SK-N-SH (cell line): ENCODE data around the gene SMAD3. TPM values are rescaled to one million over a fixed set of nuclear protein-coding genes. Genes with fewer than 3 reads are reported as not detected.

ENCODE experiments used
- CTCF ChIA-PET: fragments of 300-600, 350-600 bp; formaldehyde crosslinking; extraction: SDS; loops from one replicate; lab custom pipeline; 2021; lab: Yijun Ruan, JAX
- POLR2A ChIA-PET: fragments of 350-600 bp; sonication (Branson Sonifier 250); formaldehyde crosslinking; extraction: SDS; loops from one replicate; lab custom pipeline; 2020; ENCODE audit warnings: antibody characterized with exemption, inconsistent platforms; lab: Yijun Ruan, JAX
- DNase-seq: peaks from one replicate; pipeline ENCODE4 v3.0.0; 2012
- H2AFZ ChIP-seq: fragments of 200-600 bp; sonication (generic); 2 replicates; pipeline ENCODE4 v1.8.1; 2016; ENCODE audit warnings: antibody characterized with exemption, mild to moderate bottlenecking, low read depth
- H3F3A ChIP-seq: fragments of 200-600 bp; sonication (generic); replicated peaks from 2 replicates; pipeline ENCODE3; 2016; ENCODE audit warnings: antibody characterized with exemption, mild to moderate bottlenecking; ENCODE audit not compliant: insufficient read depth
- H3K27ac ChIP-seq, 2 experiments: fragments of 200-500 bp in 1 of 2; fragments of 200-600 bp in 1 of 2; sonication (Bioruptor generic) in 1 of 2; sonication (generic), shearing (Covaris generic) in 1 of 2; 2 replicates each; pipeline versions ENCODE4 v1.5.1 to v1.6.1; 2014 to 2016; ENCODE audit warnings: low read depth in 2 of 2, inconsistent platforms in 1 of 2, low read length in 1 of 2, mild to moderate bottlenecking in 1 of 2, mixed read lengths in 1 of 2
- H3K27me3 ChIP-seq: fragments of 200-600 bp; sonication (generic), shearing (Covaris generic); 2 replicates; pipeline ENCODE4 v1.6.1; 2016; ENCODE audit warnings: mixed run types; ENCODE audit not compliant: insufficient read depth
- H3K36me3 ChIP-seq, 2 experiments: fragments of 200-500 bp in 1 of 2; fragments of 200-600 bp in 1 of 2; sonication (Bioruptor generic) in 1 of 2; sonication (generic) in 1 of 2; replicated peaks in 1 of 2; 2 replicates each; pipeline versions ENCODE3 to v1.5.1; 2014 to 2016; ENCODE audit warnings: low read length in 1 of 2, mild to moderate bottlenecking in 1 of 2; ENCODE audit not compliant: insufficient read depth in 2 of 2, control insufficient read depth in 1 of 2
- H3K4me1 ChIP-seq, 2 experiments: fragments of 200-500 bp in 1 of 2; fragments of 200-600 bp in 1 of 2; sonication (Bioruptor generic) in 1 of 2; sonication (generic), shearing (Covaris generic) in 1 of 2; 2 replicates each; pipeline versions ENCODE4 v1.5.1 to v1.6.1; 2014 to 2016; ENCODE audit warnings: low read depth in 1 of 2, low read length in 1 of 2, mixed run types in 1 of 2; ENCODE audit not compliant: insufficient read depth in 2 of 2, control insufficient read depth in 1 of 2
- H3K4me2 ChIP-seq: fragments of 200-600 bp; sonication (generic), shearing (Covaris generic); 2 replicates; pipeline ENCODE4 v1.6.1; 2017; ENCODE audit warnings: mixed run types
- H3K4me3 ChIP-seq, 2 experiments: fragments of 200-500 bp in 1 of 2; fragments of 200-600 bp in 1 of 2; sonication (Bioruptor generic) in 1 of 2; sonication (generic), shearing (Covaris generic) in 1 of 2; 2 replicates each; pipeline versions ENCODE4 v1.5.1 to v1.8.1; 2014 to 2016; ENCODE audit warnings: low read depth in 2 of 2, inconsistent platforms in 1 of 2, low read length in 1 of 2, mild to moderate bottlenecking in 1 of 2, mixed read lengths in 1 of 2, moderate library complexity in 1 of 2
- H3K79me2 ChIP-seq: fragments of 200-600 bp; sonication (generic); 2 replicates; pipeline ENCODE4 v1.8.1; 2017; ENCODE audit warnings: mild to moderate bottlenecking; ENCODE audit not compliant: insufficient read depth
- H3K9ac ChIP-seq: fragments of 200-600 bp; sonication (generic); 2 replicates; pipeline ENCODE4 v1.6.1; 2017; ENCODE audit warnings: mixed run types
- H3K9me2 ChIP-seq: fragments of 200-600 bp; sonication (generic); 2 replicates; pipeline ENCODE4 v1.6.1; 2017; ENCODE audit warnings: mixed run types
- H3K9me3 ChIP-seq: fragments of 200-600 bp; sonication (generic); 2 replicates; pipeline ENCODE4 v1.6.1; 2017; ENCODE audit warnings: mixed run types, mild to moderate bottlenecking, moderate library complexity
- H4K20me1 ChIP-seq: fragments of 200-600 bp; sonication (generic); 2 replicates; pipeline ENCODE4 v1.6.1; 2017; ENCODE audit warnings: mild to moderate bottlenecking, mixed run types; ENCODE audit not compliant: insufficient read depth
- ELF1 ChIP-seq: IDR thresholded peaks from 2 replicates; pipeline ENCODE4 v1.4.0; 2012
- EP300 ChIP-seq, 2 experiments: IDR thresholded peaks; 2 replicates each; pipeline versions ENCODE4 v1.4.0 to v1.6.1; 2012; ENCODE audit warnings: borderline replicate concordance in 1 of 2, low read depth in 1 of 2, low read length in 1 of 2
- EZH2phosphoT487 ChIP-seq: fragments of 200-600 bp; sonication (generic); IDR thresholded peaks from 2 replicates; pipeline ENCODE4 v1.6.1; 2017; ENCODE audit warnings: low read depth, mixed run types, mild to moderate bottlenecking, antibody characterized with exemption, moderate library complexity, borderline replicate concordance
- FOXJ3 ChIP-seq: sonication (generic); formaldehyde crosslinking; IDR thresholded peaks from 2 replicates; pipeline ENCODE4 v1.5.1; 2020; ENCODE audit warnings: mild to moderate bottlenecking, missing genetic modification reagents
- FOXM1 ChIP-seq: IDR thresholded peaks from 2 replicates; pipeline ENCODE4 v1.4.0; 2012; ENCODE audit warnings: low read depth, mild to moderate bottlenecking
- GABPA ChIP-seq: IDR thresholded peaks from 2 replicates; pipeline ENCODE4 v1.4.0; 2012; ENCODE audit warnings: low read depth, mild to moderate bottlenecking
- GATA2 ChIP-seq: sonication (generic); formaldehyde crosslinking; IDR thresholded peaks from 2 replicates; pipeline ENCODE4 v1.5.0; 2020; ENCODE audit warnings: mild to moderate bottlenecking, missing genetic modification reagents
- IRF3 ChIP-seq: fragments of 150-350 bp; IDR thresholded peaks from 2 replicates; pipeline ENCODE4 v1.6.1; 2016; ENCODE audit warnings: mild to moderate bottlenecking, low read depth, low read length
- MAX ChIP-seq: IDR thresholded peaks from 2 replicates; pipeline ENCODE4 v1.4.0; 2012; ENCODE audit warnings: low read depth
- MXI1 ChIP-seq: IDR thresholded peaks from 2 replicates; pipeline ENCODE4 v1.6.1; 2012; ENCODE audit warnings: mild to moderate bottlenecking, low read depth, low read length, improper control_type of control experiment
- NFIC ChIP-seq: IDR thresholded peaks from 2 replicates; pipeline ENCODE4 v1.4.0; 2012; ENCODE audit warnings: borderline replicate concordance
- PBX3 ChIP-seq: IDR thresholded peaks from 2 replicates; pipeline ENCODE4; 2012
- RAD21 ChIP-seq: IDR thresholded peaks from 2 replicates; pipeline ENCODE4 v1.6.1; 2012; ENCODE audit warnings: mild to moderate bottlenecking, low read length
- RCOR1 ChIP-seq: fragments of 150-350 bp; IDR thresholded peaks from 2 replicates; pipeline ENCODE4 v1.6.1; 2017; ENCODE audit warnings: antibody characterized with exemption, low read length
- REST ChIP-seq: IDR thresholded peaks from 2 replicates; pipeline ENCODE4 v1.6.1; 2012; ENCODE audit warnings: mild to moderate bottlenecking, low read depth, low read length, moderate library complexity
- RFX5 ChIP-seq: IDR thresholded peaks from 2 replicates; pipeline ENCODE4 v1.6.1; 2012; ENCODE audit warnings: mild to moderate bottlenecking, improper control_type of control experiment, low read length
- RXRA ChIP-seq: IDR thresholded peaks from 2 replicates; pipeline ENCODE4 v1.4.0; 2012; ENCODE audit warnings: low read depth, mild to moderate bottlenecking, borderline replicate concordance
- TCF12 ChIP-seq: IDR thresholded peaks from 2 replicates; pipeline ENCODE4 v1.4.0; 2012
- TEAD4 ChIP-seq: IDR thresholded peaks from 2 replicates; pipeline ENCODE4 v1.4.0; 2012; ENCODE audit warnings: mild to moderate bottlenecking, borderline replicate concordance; ENCODE audit not compliant: insufficient read depth
- USF1 ChIP-seq: IDR thresholded peaks from 2 replicates; pipeline ENCODE4 v1.4.0; 2012; ENCODE audit warnings: low read depth, borderline replicate concordance
- USF2 ChIP-seq: fragments of 150-350 bp; IDR thresholded peaks from 2 replicates; pipeline ENCODE4 v1.6.1; 2017; ENCODE audit warnings: antibody characterized with exemption, low read length, low read depth, borderline replicate concordance
- ZBTB33 ChIP-seq: IDR thresholded peaks from 2 replicates; pipeline ENCODE4 v1.4.0; 2012; ENCODE audit warnings: low read depth, borderline replicate concordance
- WGBS: methylation state at CpG from one replicate; pipeline ENCODE4 v1.1.6; 2017; ENCODE audit warnings: low lambda C conversion rate; 5-methylcytosine and 5-hydroxymethylcytosine counted together
- polyA plus RNA-seq, 3 experiments: library from polyadenylated mRNA; depleted of rRNA; stranded (reverse); fragments of >200 nt; gene quantifications; 2 replicates each; pipeline ENCODE4 v1.2.3, GENCODE V29; 2012

SMAD3 gene
- polyA plus RNA-seq, 1 of the 3 experiments (the other 2 are of a cell fraction) = 19.5 TPM

GRCh38 chr15:67105065-67105951 lies 39.9 kb downstream of the SMAD3 start:
- CTCF ChIA-PET = no interaction called here
- Histone ChIP-seq H3K9me2 (no peaks in the 10 kb centered on the region), H3K27me3 (no peaks in the 10 kb centered on the region), H4K20me1 (no peaks in the 10 kb centered on the region), H3K9me3 (no peaks in the 10 kb centered on the region), H3K9ac (peak overlapping the region; percentile 71), H3K36me3 (no peaks in the 10 kb centered on the region), H3K4me3 (no peak overlapping the region), H3K27ac (peak overlapping the region; percentile 68 to 98), H3K4me2 (peak overlapping the region; percentile 61), H3F3A (peaks cover 31% of the 10 kb centered on the region), H3K4me1 (peaks cover 35 to 60% of the 10 kb centered on the region in 2 experiments), H3K79me2 (peaks cover 84% of the 10 kb centered on the region), H2AFZ (no peak overlapping the region)
- WGBS = 16% methylated on average over 10 of the region's 11 CpGs
- DNase-seq = no peak
- POLR2A ChIA-PET = no interaction called here
- TF ChIP-seq MAX (peak; percentile 85), IRF3 (no peak), PBX3 (peak; percentile 94), TEAD4 (peak; percentile 91), RXRA (peak; percentile 97), ZBTB33 (peak; percentile 79), GABPA (0 out of 2 replicates have a peak, but pooled peaks have one; percentile 3), TCF12 (peak; percentile 97), RAD21 (no peak; the same call in 1 of the 2 replicates), FOXM1 (peak; percentile 59; the same call in 1 of the 2 replicates), RFX5 (no peak), USF1 (no peak), FOXJ3 (no peak), EZH2phosphoT487 (no peak), USF2 (no peak), EP300 (IDR thresholded peaks at IDR 0.05; ENCODE audit: borderline replicate concordance in 1 of 2, low read depth in 1 of 2, low read length in 1 of 2) (peak in 1 of 2 experiments; percentile 94; a peak in 2 of 4 replicates), RCOR1 (no peak), NFIC (peak; percentile 98), MXI1 (no peak), GATA2 (CRISPR knock-in tag) (no peak), ELF1 (peak; percentile 45), REST (peak; percentile 58; the same call in 1 of the 2 replicates)
